GM10266 (cell line): ENCODE results near the gene NCOA3.

Source experiments
- DNase-seq: peaks from one replicate; pipeline ENCODE4 v3.0.0; 2012; ENCODE audit errors: extremely low spot score
- TF ChIP-seq, protein P1 (sequence below): IDR thresholded peaks from 2 replicates; pipeline ENCODE4 v1.5.1; 2012; ENCODE audit warnings: mild to moderate bottlenecking, low read depth; ENCODE audit not compliant: control insufficient read depth, insufficient read depth; ENCODE audit errors: missing control alignments

The NCOA3 gene

DNA sequence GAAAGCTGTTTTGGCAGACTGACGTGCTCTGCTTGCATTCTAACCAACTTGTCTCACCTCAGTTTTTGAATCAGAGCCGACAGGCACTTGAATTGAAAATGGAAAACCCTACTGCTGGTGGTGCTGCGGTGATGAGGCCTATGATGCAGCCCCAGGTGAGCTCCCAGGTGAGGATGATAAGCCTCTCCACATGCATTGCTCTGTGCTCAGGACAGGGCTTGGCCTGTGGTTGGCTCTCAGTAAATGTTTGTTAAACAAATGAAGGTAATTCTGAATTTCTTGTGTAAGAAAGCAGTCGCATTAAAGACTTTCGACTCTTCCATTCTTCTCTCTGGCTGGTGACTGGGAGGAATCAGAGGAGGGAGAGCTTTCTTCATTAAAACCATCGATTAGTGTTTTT, 147.3 kb downstream of the NCOA3 start:
- TF ChIP-seq, protein P1, sequence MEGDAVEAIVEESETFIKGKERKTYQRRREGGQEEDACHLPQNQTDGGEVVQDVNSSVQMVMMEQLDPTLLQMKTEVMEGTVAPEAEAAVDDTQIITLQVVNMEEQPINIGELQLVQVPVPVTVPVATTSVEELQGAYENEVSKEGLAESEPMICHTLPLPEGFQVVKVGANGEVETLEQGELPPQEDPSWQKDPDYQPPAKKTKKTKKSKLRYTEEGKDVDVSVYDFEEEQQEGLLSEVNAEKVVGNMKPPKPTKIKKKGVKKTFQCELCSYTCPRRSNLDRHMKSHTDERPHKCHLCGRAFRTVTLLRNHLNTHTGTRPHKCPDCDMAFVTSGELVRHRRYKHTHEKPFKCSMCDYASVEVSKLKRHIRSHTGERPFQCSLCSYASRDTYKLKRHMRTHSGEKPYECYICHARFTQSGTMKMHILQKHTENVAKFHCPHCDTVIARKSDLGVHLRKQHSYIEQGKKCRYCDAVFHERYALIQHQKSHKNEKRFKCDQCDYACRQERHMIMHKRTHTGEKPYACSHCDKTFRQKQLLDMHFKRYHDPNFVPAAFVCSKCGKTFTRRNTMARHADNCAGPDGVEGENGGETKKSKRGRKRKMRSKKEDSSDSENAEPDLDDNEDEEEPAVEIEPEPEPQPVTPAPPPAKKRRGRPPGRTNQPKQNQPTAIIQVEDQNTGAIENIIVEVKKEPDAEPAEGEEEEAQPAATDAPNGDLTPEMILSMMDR = no peak
- no peak for DNase-seq

DNA sequence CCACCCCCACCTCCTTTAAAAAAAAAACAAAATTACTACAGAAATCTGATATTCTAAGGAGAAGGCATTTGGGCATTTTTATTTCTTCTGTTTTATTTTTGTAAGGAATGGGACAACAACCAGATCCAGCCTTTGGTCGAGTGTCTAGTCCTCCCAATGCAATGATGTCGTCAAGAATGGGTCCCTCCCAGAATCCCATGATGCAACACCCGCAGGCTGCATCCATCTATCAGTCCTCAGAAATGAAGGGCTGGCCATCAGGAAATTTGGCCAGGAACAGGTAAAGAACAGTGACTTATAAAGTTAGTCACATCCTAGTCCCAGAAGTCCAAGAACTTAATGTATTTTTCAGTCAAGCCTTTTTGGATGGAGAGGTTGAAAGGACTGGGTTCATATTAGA, 150.6 kb downstream of the NCOA3 start:
- DNase-seq = no peak
- TF ChIP-seq, protein P1 = no peak

DNA sequence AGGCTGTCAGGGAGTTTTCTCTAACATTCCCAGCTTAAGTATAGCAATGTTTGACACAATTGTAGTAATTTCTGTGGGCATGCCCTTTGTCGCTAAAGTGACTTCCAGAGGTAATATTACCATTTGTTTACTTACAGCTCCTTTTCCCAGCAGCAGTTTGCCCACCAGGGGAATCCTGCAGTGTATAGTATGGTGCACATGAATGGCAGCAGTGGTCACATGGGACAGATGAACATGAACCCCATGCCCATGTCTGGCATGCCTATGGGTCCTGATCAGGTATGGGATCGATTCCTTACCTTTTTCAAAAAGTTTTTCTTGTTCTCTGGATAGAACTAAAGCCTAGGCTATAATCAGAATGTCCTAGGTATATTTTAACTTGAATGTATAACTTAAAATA, 151.1 kb downstream of the NCOA3 start:
- TF ChIP-seq, protein P1 = no peak
- DNase-seq = no peak

DNA sequence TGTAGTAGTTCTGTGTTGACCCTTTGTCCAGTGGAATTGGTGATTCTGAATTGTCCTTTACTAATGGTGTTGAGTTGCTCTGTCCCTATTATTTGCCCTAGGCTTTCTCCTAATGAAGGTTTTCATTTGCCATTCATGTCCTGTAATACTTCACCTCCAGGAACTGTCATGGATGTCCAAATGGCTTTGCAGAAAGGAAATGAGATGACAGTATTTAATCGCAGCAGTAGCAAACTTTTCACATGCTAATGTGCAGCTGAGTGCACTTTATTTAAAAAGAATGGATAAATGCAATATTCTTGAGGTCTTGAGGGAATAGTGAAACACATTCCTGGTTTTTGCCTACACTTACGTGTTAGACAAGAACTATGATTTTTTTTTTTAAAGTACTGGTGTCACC, 152.2 kb downstream of the NCOA3 start:
- no peak for DNase-seq
- TF ChIP-seq, protein P1 = no peak

DNA sequence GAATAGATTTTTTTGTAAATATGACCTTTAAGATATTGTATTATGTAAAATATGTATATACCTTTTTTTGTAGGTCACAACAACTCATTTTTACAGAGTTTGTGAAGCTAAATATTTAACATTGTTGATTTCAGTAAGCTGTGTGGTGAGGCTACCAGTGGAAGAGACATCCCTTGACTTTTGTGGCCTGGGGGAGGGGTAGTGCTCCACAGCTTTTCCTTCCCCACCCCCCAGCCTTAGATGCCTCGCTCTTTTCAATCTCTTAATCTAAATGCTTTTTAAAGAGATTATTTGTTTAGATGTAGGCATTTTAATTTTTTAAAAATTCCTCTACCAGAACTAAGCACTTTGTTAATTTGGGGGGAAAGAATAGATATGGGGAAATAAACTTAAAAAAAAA, 152.7 kb downstream of the NCOA3 start:
- no peak for DNase-seq
- TF ChIP-seq, protein P1 = no peak

DNA sequence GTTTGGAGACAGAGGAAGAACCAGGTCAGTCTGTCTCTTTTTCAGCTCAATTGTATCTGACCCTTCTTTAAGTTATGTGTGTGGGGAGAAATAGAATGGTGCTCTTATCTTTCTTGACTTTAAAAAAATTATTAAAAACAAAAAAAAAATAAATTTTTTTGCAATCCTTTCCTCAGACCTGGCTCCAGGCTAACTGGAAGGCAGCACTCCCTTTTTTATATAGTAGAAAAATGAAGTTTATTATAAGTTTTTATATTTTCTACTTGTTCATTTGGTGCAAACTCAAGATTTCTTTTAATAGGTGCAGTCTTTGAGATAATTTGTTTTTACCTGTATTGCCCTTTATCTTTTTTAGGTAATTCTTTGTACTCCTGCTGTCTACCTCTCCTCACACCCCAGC, 153.9 kb downstream of the NCOA3 start:
- TF ChIP-seq, protein P1 = no peak
- no peak for DNase-seq

DNA sequence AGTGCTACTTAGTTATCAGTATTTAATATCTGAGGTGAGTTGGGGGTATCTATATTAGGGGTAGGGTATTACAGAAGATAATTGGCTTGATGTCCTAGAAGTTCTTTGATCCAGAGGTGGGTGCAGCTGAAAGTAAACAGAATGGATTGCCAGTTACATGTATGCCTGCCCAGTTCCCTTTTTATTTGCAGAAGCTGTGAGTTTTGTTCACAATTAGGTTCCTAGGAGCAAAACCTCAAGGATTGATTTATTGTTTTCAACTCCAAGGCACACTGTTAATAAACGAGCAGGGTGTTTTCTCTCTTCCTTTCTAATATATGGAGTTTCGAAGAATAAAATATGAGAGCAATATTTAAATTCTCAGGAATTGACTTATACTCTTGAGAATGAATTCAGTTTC, 154.6 kb downstream of the NCOA3 start:
- DNase-seq = no peak

More for the DNA sequence above, 154.6 kb downstream of the NCOA3 start:
- TF ChIP-seq, protein P1 = no peak
